ENCODE results near the gene ABR.

Gene ABR

DNA sequence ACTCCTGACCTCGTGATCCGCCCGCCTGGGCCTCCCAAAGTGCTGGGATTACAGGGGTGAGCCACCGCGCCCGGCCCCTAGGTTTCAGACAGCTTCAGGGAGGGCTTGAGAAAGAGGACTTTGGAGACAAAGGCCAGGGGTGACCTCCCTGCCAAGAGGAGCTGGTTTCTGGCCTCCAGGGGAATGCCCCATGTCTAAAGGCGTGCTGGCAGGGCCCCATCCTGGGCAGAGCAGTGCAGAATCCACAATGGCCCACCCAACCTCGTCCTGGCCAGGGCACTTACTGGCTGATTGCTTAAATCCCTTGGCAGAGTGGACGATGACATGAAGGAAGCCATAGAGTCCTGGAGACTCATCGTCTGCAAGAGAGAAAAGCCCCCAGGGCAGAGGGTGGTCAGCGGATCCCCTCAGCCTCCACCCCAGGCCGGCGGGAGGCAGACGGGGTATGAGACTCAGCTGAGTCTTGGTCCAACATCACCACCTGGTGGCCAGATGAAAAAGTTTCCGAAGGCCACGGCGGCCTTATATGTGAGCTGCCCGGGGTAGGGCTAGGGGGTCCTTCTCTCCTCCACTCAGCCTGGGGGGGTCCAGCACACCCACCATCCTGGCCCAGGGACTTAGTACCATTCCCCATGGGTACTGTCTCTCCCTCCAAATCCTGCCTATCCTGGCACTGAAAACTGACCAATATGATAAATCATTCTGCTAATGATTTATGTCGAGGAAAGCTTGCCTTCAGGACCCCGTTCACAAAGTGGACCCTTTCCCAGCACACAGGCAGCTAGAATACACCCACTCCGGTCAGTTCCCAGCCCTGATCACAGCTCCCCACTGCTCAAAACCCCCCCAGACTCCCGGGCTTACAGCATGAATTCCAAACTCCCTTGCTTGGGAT lies 123.8 kb downstream of the ABR start:
- DNase-seq (ENCODE audit: low read depth), result peak; percentile 36

DNA sequence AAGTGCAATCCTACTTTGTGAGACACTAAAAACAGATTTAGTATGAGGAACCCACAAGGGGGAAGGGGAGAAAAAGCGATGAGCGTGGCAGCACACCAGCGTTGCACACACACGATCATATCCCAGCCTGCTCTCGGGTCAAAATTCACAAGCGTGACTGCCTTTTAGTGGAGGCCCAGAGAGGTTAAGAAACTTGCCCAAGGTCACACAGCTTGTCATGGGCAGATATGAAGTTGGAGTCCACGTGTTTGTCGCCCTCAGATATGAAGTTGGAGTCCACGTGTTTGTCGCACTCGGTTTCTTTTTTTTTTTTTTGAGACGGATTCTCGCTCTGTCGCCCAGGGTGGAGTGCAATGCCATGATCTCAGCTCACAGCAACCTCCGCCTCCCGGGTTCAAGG lies 124.5 kb downstream of the ABR start:
- TF ChIP-seq, protein P1, sequence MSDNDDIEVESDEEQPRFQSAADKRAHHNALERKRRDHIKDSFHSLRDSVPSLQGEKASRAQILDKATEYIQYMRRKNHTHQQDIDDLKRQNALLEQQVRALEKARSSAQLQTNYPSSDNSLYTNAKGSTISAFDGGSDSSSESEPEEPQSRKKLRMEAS (IDR thresholded peaks at IDR 0.05; ENCODE audit: low read depth, low read length), result no peak
- TF ChIP-seq, protein P2, sequence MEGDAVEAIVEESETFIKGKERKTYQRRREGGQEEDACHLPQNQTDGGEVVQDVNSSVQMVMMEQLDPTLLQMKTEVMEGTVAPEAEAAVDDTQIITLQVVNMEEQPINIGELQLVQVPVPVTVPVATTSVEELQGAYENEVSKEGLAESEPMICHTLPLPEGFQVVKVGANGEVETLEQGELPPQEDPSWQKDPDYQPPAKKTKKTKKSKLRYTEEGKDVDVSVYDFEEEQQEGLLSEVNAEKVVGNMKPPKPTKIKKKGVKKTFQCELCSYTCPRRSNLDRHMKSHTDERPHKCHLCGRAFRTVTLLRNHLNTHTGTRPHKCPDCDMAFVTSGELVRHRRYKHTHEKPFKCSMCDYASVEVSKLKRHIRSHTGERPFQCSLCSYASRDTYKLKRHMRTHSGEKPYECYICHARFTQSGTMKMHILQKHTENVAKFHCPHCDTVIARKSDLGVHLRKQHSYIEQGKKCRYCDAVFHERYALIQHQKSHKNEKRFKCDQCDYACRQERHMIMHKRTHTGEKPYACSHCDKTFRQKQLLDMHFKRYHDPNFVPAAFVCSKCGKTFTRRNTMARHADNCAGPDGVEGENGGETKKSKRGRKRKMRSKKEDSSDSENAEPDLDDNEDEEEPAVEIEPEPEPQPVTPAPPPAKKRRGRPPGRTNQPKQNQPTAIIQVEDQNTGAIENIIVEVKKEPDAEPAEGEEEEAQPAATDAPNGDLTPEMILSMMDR (IDR thresholded peaks at IDR 0.05; ENCODE audit: low read depth, low read length), result no peak
- no peak for TF ChIP-seq POLR2A (IDR thresholded peaks at IDR 0.05; ENCODE audit: extremely low read depth, insufficient read length)
- TF ChIP-seq MYC (IDR thresholded peaks at IDR 0.05; ENCODE audit: low read depth, low read length), result no peak
- H3K4me3 ChIP-seq (ENCODE audit: low read depth, low read length), result no peak overlapping the region
- no peak for DNase-seq (ENCODE audit: low read depth)

More for the DNA sequence above, 123.8 kb downstream of the ABR start:
- no peak overlapping the region for H3K4me3 ChIP-seq (ENCODE audit: low read depth, low read length)
- TF ChIP-seq, protein P1 (IDR thresholded peaks at IDR 0.05; ENCODE audit: low read depth, low read length), result no peak
- TF ChIP-seq POLR2A (IDR thresholded peaks at IDR 0.05; ENCODE audit: extremely low read depth, insufficient read length) (no peak), MYC (IDR thresholded peaks at IDR 0.05; ENCODE audit: low read depth, low read length) (no peak)
- TF ChIP-seq, protein P2 (IDR thresholded peaks at IDR 0.05; ENCODE audit: low read depth, low read length), result no peak

DNA sequence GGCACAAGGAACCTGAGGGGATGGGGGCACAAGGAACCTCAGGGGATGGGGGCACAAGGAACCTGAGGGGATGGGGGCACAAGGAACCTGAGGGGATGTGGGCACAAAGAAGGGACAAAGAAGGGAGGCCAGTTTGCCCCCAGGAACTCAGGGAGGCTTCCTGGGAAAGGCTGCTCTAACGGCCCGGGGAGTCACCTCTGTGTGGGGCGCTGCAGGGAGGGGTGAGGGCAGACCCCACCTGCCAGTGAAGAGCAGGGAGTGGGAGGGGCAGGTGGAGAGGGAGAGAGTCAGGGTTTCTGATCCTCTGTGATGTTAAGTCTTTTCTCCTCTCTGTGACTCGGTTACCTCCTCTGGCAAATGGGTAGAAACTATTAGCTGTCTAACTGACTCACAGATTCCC lies 125.1 kb downstream of the ABR start:
- no peak overlapping the region for H3K4me3 ChIP-seq (ENCODE audit: low read depth, low read length)
- TF ChIP-seq, protein P2 (IDR thresholded peaks at IDR 0.05; ENCODE audit: low read depth, low read length), result no peak
- no peak for DNase-seq (ENCODE audit: low read depth)

DNA sequence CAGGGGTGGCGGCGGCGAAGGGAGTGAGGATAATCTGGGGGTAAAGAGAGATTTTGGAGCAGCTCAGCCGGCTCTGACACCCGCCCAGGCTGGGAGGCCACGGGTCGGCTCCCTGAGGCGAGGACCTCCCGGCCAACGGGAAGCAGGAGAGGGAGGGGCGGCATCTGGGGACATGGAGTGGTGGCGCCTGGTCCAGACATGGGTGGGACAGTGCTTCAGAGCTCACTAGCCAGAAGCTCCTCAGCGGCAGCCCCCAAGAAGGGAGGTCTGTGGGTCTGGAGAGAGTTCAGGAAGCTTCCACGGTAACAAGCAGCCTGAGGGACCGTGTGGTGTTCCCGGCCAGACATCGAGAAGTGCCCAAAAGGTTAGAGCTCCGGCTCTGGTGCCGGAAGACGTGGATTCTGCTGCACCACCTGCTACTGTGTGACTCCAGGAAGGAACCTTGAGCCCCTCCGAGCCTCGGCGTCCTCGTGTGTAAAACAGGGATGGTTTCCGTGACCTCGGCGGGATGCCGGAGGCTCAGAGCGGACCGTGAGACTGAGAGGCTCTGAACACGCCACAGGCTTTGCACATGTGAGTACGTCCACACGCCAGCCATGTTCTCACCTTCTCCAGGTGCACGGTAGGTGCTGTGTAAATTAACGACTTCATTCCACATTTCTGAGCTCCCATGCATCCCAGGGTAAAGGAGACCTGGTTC lies 126.0 kb downstream of the ABR start:
- no peak overlapping the region for H3K4me3 ChIP-seq (ENCODE audit: low read depth, low read length)
- TF ChIP-seq, protein P2 (IDR thresholded peaks at IDR 0.05; ENCODE audit: low read depth, low read length), result no peak
- TF ChIP-seq, protein P1 (IDR thresholded peaks at IDR 0.05; ENCODE audit: low read depth, low read length), result no peak
- TF ChIP-seq MYC (IDR thresholded peaks at IDR 0.05; ENCODE audit: low read depth, low read length) (no peak), POLR2A (IDR thresholded peaks at IDR 0.05; ENCODE audit: extremely low read depth, insufficient read length) (no peak)

DNA sequence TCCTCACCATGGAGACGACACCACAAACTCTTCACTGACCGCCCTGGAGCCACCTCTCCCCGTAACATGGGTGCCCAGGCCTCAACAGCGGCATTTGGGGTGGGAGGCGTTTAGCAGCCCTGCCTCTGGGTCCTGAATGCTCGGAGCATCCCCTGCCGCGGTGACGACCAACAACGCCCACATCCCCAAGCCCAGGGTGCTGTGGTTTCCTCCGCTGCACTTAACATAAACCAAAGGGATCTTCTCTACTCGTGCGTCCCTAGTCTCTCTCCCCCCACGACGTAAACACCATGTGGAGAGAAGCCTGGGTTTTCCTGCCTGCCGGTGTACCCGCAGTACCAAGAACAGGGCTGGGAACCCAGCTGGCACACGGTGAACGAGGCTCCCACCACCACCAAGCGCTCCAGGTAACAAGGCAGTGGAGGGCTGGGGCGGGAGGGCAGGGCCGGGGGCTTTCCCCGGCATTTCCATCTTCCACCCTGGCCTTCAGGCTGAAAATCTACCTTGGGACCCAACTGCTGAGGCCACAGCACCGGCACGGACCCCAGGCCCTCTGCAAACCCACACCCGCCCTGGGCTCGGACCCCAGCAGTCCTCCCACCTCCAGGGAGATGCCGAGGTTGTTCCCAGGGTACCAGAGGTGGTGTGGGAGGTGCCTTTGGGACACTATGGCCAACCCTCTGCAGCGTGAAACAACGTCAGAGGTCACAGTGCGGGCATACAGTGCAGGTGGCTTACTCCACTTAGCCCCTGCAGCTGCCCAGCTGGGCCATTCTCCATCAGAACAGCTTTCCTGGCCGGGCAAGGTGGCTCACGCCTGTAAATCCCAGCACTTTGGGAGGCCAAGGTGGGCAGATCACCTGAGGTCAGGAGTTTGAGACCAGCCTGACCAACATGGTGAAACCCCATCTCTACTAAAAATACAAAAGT lies 128.5 kb downstream of the ABR start:
- no peak for DNase-seq (ENCODE audit: low read depth)
- no peak overlapping the region for H3K4me3 ChIP-seq (ENCODE audit: low read depth, low read length)
- TF ChIP-seq, protein P1 (IDR thresholded peaks at IDR 0.05; ENCODE audit: low read depth, low read length), result no peak
- TF ChIP-seq POLR2A (IDR thresholded peaks at IDR 0.05; ENCODE audit: extremely low read depth, insufficient read length) (no peak), MYC (IDR thresholded peaks at IDR 0.05; ENCODE audit: low read depth, low read length) (no peak)
- TF ChIP-seq, protein P2 (IDR thresholded peaks at IDR 0.05; ENCODE audit: low read depth, low read length), result no peak

More for the DNA sequence above, 126.0 kb downstream of the ABR start:
- no peak for DNase-seq (ENCODE audit: low read depth)

All from NB4 (cell line).